Activated CD8-positive, alpha-beta T cell treated with anti-CD3 and anti-CD28 coated beads for 36 hours (primary cell): ENCODE measurements around the gene GPSM1. TPM values are rescaled to one million over a fixed set of nuclear protein-coding genes. Genes with fewer than 3 reads are reported as not detected.

ENCODE experiments used
- ATAC-seq: fragments of 200-7000 bp; cut with Tn5 transposase; one replicate; pipeline ENCODE4 v1.10.0; 2021; ENCODE audit warnings: mild to moderate bottlenecking, moderate library complexity
- CTCF ChIA-PET: fragments of 350-600 bp; sonication (Branson Sonifier 250); formaldehyde crosslinking; loops from one replicate; lab custom pipeline; 2021; ENCODE audit warnings: antibody characterized with exemption; lab: Charles Lee
- POLR2A ChIA-PET: fragments of 350-600 bp; sonication (Branson Sonifier 250); formaldehyde crosslinking; loops from one replicate; lab custom pipeline; 2021; ENCODE audit warnings: antibody characterized with exemption; lab: Charles Lee
- DNase-seq: peaks from one replicate; pipeline ENCODE4 v3.0.0-alpha.2; 2020
- H3K27ac Mint-ChIP-seq: one replicate; pipeline ENCODE4 v1.8.0; 2021; ENCODE audit warnings: mild to moderate bottlenecking, mixed read lengths
- H3K27me3 Mint-ChIP-seq: one replicate; pipeline ENCODE4 v1.8.0; 2021; ENCODE audit warnings: mixed read lengths
- H3K36me3 Mint-ChIP-seq: one replicate; pipeline ENCODE4 v1.8.0; 2021; ENCODE audit warnings: low read depth, mixed read lengths
- H3K4me1 Mint-ChIP-seq: one replicate; pipeline ENCODE4 v1.8.0; 2021; ENCODE audit warnings: low read depth, mixed read lengths
- H3K4me3 Mint-ChIP-seq: one replicate; pipeline ENCODE4 v1.8.0; 2021; ENCODE audit warnings: mild to moderate bottlenecking, moderate library complexity, mixed read lengths
- H3K9me3 Mint-ChIP-seq: one replicate; pipeline ENCODE4 v1.8.0; 2021; ENCODE audit warnings: mixed read lengths
- intact Hi-C: fragments of 100-400 bp; cut with micrococcal nuclease; formaldehyde crosslinking; loops from one replicate; pipeline ENCODE4 v1.10.0; 2022
- total RNA-seq, 2 experiments: library from RNA; stranded (reverse); gene quantifications; one replicate each; pipeline ENCODE4 v1.2.3, GENCODE V29; 2021
- TF ChIP-seq, protein P1 (sequence below): fragments of 200-600 bp; IDR thresholded peaks from one replicate; pipeline ENCODE4 v1.8.0; 2022; ENCODE audit warnings: antibody characterized with exemption, mild to moderate bottlenecking

The GPSM1 gene
- total RNA-seq, 2 experiments from 2014 or later: 8.8 to 10.0 TPM

- POLR2A ChIA-PET: no interaction called here
- TF ChIP-seq, protein P1, sequence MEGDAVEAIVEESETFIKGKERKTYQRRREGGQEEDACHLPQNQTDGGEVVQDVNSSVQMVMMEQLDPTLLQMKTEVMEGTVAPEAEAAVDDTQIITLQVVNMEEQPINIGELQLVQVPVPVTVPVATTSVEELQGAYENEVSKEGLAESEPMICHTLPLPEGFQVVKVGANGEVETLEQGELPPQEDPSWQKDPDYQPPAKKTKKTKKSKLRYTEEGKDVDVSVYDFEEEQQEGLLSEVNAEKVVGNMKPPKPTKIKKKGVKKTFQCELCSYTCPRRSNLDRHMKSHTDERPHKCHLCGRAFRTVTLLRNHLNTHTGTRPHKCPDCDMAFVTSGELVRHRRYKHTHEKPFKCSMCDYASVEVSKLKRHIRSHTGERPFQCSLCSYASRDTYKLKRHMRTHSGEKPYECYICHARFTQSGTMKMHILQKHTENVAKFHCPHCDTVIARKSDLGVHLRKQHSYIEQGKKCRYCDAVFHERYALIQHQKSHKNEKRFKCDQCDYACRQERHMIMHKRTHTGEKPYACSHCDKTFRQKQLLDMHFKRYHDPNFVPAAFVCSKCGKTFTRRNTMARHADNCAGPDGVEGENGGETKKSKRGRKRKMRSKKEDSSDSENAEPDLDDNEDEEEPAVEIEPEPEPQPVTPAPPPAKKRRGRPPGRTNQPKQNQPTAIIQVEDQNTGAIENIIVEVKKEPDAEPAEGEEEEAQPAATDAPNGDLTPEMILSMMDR: no peak
- H3K36me3 Mint-ChIP-seq: peaks cover 46% of the 10 kb centered on the region
- no peak overlapping the region for H3K4me3 Mint-ChIP-seq
- H3K27me3 Mint-ChIP-seq: no peaks in the 10 kb centered on the region
- no peak overlapping the region for H3K27ac Mint-ChIP-seq
- H3K9me3 Mint-ChIP-seq: no peaks in the 10 kb centered on the region
- H3K4me1 Mint-ChIP-seq: peaks cover 14% of the 10 kb centered on the region
- intact Hi-C loops: no loop called here
- ATAC-seq (no peak), DNase-seq (no peak)
- CTCF ChIA-PET: no interaction called here
Measured at GRCh38 chr9:136395020-136395340, 67.6 kb downstream of the GPSM1 start.

- Mint-ChIP-seq H3K36me3 (peaks cover 43% of the 10 kb centered on the region), H3K27ac (no peak overlapping the region), H3K4me1 (peaks cover 15% of the 10 kb centered on the region), H3K4me3 (no peak overlapping the region), H3K9me3 (no peaks in the 10 kb centered on the region), H3K27me3 (no peaks in the 10 kb centered on the region)
- intact Hi-C loops: no loop called here
- DNase-seq: no peak
- TF ChIP-seq, protein P1: no peak
- ChIA-PET CTCF (interaction anchor here (1.3 kb wide), 1 partner anchor 10 kb away, joined by 5 read pairs; no protein-coding TSS in a partner anchor), POLR2A (interaction anchor here (0.5 to 1.7 kb wide), 4 partner anchors 10 to 21 kb away, joined by 3 to 5 read pairs (median 3); no protein-coding TSS in a partner anchor)
- ATAC-seq: no peak
Measured at GRCh38 chr9:136395345-136396218, 68.2 kb downstream of the GPSM1 start.

GRCh38 chr9:136396219-136396515, 68.8 kb downstream of the GPSM1 start:
- H3K27ac Mint-ChIP-seq: no peak overlapping the region
- ATAC-seq (no peak), DNase-seq (no peak)
- CTCF ChIA-PET: interaction anchor here (1.3 kb wide), 1 partner anchor 10 kb away, joined by 5 read pairs; no protein-coding TSS in a partner anchor
- H3K4me3 Mint-ChIP-seq: no peak overlapping the region
- H3K4me1 Mint-ChIP-seq: peaks cover 18% of the 10 kb centered on the region
- no peaks in the 10 kb centered on the region for H3K27me3 Mint-ChIP-seq
- TF ChIP-seq, protein P1: no peak
- no peaks in the 10 kb centered on the region for H3K9me3 Mint-ChIP-seq
- intact Hi-C loops: no loop called here
- POLR2A ChIA-PET: interaction anchor here (1.3 to 1.7 kb wide), 3 partner anchors 9 to 19 kb away, joined by 3 to 5 read pairs (median 3); no protein-coding TSS in a partner anchor
- H3K36me3 Mint-ChIP-seq: peaks cover 45% of the 10 kb centered on the region

- POLR2A ChIA-PET: interaction anchor here (1.0 to 1.9 kb wide), 6 partner anchors 9 to 35 kb away, joined by 3 to 5 read pairs (median 4); partner anchors contain the start of gene DNLZ
- DNase-seq: no peak
- H3K27me3 Mint-ChIP-seq: no peaks in the 10 kb centered on the region
- ATAC-seq: no peak
- CTCF ChIA-PET: interaction anchor here (0.5 to 1.2 kb wide), 2 partner anchors 12 to 25 kb away, joined by 3 read pairs; no protein-coding TSS in a partner anchor
- no peak overlapping the region for H3K4me3 Mint-ChIP-seq
- TF ChIP-seq, protein P1: no peak
- H3K36me3 Mint-ChIP-seq: peaks cover 50% of the 10 kb centered on the region
- peaks cover 25% of the 10 kb centered on the region for H3K4me1 Mint-ChIP-seq
- intact Hi-C loops: no loop called here
- H3K27ac Mint-ChIP-seq: no peak overlapping the region
- no peaks in the 10 kb centered on the region for H3K9me3 Mint-ChIP-seq
Measured at GRCh38 chr9:136397643-136398042, 70.3 kb downstream of the GPSM1 start.

DNA sequence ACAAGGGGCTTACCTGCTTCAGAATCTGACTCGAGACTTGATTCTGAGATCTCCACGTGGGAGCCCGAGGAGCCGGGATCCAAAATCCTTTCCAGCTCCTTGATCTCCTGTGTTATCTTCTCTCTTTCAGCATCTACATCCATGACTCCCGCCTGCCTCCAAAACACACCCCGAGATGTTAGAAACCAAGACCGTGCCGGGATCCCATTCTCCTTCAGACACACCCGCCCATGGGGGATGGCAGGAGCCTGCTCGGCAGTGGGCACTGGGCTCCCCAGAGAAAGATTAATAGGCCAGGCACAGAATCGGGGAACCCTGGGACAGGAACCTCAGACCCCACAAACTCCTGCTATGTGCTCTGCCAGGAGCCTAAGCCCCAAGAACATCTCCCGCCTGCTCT, 70.9 kb downstream of the GPSM1 start:
- no peak for DNase-seq
- Mint-ChIP-seq H3K4me1 (peaks cover 28% of the 10 kb centered on the region), H3K36me3 (peaks cover 53% of the 10 kb centered on the region), H3K9me3 (no peaks in the 10 kb centered on the region), H3K27ac (no peak overlapping the region), H3K27me3 (no peaks in the 10 kb centered on the region), H3K4me3 (peak overlapping the region; percentile 87)
- intact Hi-C loops: no loop called here
- ChIA-PET POLR2A (interaction anchor here (0.9 to 1.9 kb wide), 6 partner anchors 9 to 37 kb away, joined by 4 to 5 read pairs (median 5); partner anchors contain the start of gene DNLZ), CTCF (interaction anchor here (1.2 to 1.3 kb wide), 2 partner anchors 26 to 85 kb away, joined by 3 read pairs; no protein-coding TSS in a partner anchor)
- no peak for ATAC-seq
- TF ChIP-seq, protein P1: no peak
